HG02571 (cell line): ENCODE data around the gene CSH2.
"Not testable (repeated sequence)": the region's sequence is repeated elsewhere in the genome, so short reads cannot be mapped to it uniquely, and the experiment has no call there.

Experiments used
- ATAC-seq: cut with Tn5 transposase; IDR thresholded peaks from one replicate; pipeline ENCODE4 v1.9.1; 2021; ENCODE audit warnings: mild to moderate bottlenecking, moderate library complexity; ENCODE audit not compliant: unreplicated experiment

The CSH2 gene

GRCh38 chr17:63873577-63873976 is at the start of gene CSH2:
CSH2 (minus strand) TSS chr17:63873677; CDS start chr17:63873614, 63 bp downstream.
- not testable (repeated sequence) for ATAC-seq

- not testable (repeated sequence) for ATAC-seq
These were observed 48.9 kb upstream of the CSH2 start for GRCh38 chr17:63922402-63922801.

- ATAC-seq, result not testable (repeated sequence)
These were observed 47.3 kb upstream of the CSH2 start for GRCh38 chr17:63920779-63921178.

- ATAC-seq, result not testable (repeated sequence)
These were observed 46.6 kb upstream of the CSH2 start for GRCh38 chr17:63920050-63920449.

- peak; percentile 58 for ATAC-seq
These were observed 45.8 kb upstream of the CSH2 start for GRCh38 chr17:63919311-63919723.

GRCh38 chr17:63918789-63919305 is 45.4 kb upstream of the CSH2 start, which contains the start of gene GH1:
GH1 (minus strand) TSS chr17:63918839; CDS start chr17:63918776, 63 bp downstream.
- not testable (repeated sequence) for ATAC-seq

- ATAC-seq, result no peak
These were observed 44.8 kb upstream of the CSH2 start for GRCh38 chr17:63918305-63918704.

GRCh38 chr17:63917646-63918045 is 44.2 kb upstream of the CSH2 start:
- ATAC-seq, result no peak

GRCh38 chr17:63917206-63917605 is 43.7 kb upstream of the CSH2 start:
- not testable (repeated sequence) for ATAC-seq

- no peak for ATAC-seq
These were observed 43.2 kb upstream of the CSH2 start for GRCh38 chr17:63916566-63917185.

- not testable (repeated sequence) for ATAC-seq
These were observed 42.3 kb upstream of the CSH2 start for GRCh38 chr17:63915753-63916152.

GRCh38 chr17:63914471-63914870 is 41.0 kb upstream of the CSH2 start:
- ATAC-seq, result no peak

GRCh38 chr17:63911657-63912100 is 38.2 kb upstream of the CSH2 start:
- no peak for ATAC-seq

GRCh38 chr17:63911041-63911635 is 37.7 kb upstream of the CSH2 start, which contains the start of gene CSHL1:
CSHL1 (minus strand) TSS chr17:63911258; CDS start chr17:63911196, 62 bp downstream.
- ATAC-seq, result no peak

GRCh38 chr17:63910096-63910495 is 36.6 kb upstream of the CSH2 start:
- no peak for ATAC-seq

- not testable (repeated sequence) for ATAC-seq
These were observed 36.1 kb upstream of the CSH2 start for GRCh38 chr17:63909586-63909985.

GRCh38 chr17:63907161-63907778 is 33.8 kb upstream of the CSH2 start:
- not testable (repeated sequence) for ATAC-seq

GRCh38 chr17:63904796-63905195 is 31.3 kb upstream of the CSH2 start:
- not testable (repeated sequence) for ATAC-seq

- ATAC-seq, result not testable (repeated sequence)
These were observed 30.3 kb upstream of the CSH2 start for GRCh38 chr17:63903787-63904201.

- ATAC-seq, result not testable (repeated sequence)
These were observed 28.5 kb upstream of the CSH2 start for GRCh38 chr17:63901971-63902370.
